Subcutaneous abdominal adipose tissue (tissue), 5 donors: Measurements from ENCODE around the gene ACSF3.

Experiments
- H3K27ac ChIP-seq: one replicate; pipeline ENCODE4 v1.7.0; 2013; ENCODE audit warnings: low read depth, mild to moderate bottlenecking, inconsistent platforms, low read length, moderate library complexity
- H3K27me3 ChIP-seq, 5 donors: one replicate each; pipeline ENCODE4 v1.7.0; 2013; ENCODE audit warnings: low read length in 5 of 5, inconsistent platforms in 1 of 5; ENCODE audit not compliant: control insufficient read depth in 5 of 5, insufficient read depth in 4 of 5
- H3K36me3 ChIP-seq, 5 donors: one replicate each; pipeline ENCODE4 v1.7.0; 2013; ENCODE audit warnings: low read length in 5 of 5; ENCODE audit not compliant: control insufficient read depth in 5 of 5, insufficient read depth in 5 of 5
- H3K4me1 ChIP-seq, 5 donors: one replicate each; pipeline ENCODE4 v1.7.0; 2013; ENCODE audit warnings: low read length in 5 of 5, mild to moderate bottlenecking in 3 of 5, moderate library complexity in 1 of 5; ENCODE audit not compliant: control insufficient read depth in 5 of 5, insufficient read depth in 5 of 5
- H3K4me3 ChIP-seq, 5 donors: one replicate each; pipeline ENCODE4 v1.7.0; 2013; ENCODE audit warnings: low read length in 5 of 5, low read depth in 1 of 5
- H3K9ac ChIP-seq, 5 donors: one replicate each; pipeline ENCODE4 v1.7.0; 2013; ENCODE audit warnings: low read length in 5 of 5, mild to moderate bottlenecking in 4 of 5, moderate library complexity in 3 of 5
- H3K9me3 ChIP-seq, 5 donors: one replicate each; pipeline ENCODE4 v1.7.0; 2013; ENCODE audit warnings: low read length in 5 of 5; ENCODE audit not compliant: control insufficient read depth in 5 of 5
- donor health status: healthy.
- donor health status: healthy.
- donor health status: healthy.
- donor health status: healthy.
- donor health status: healthy.

The ACSF3 gene

GRCh38 chr16:89141884-89142267 lies 48.2 kb downstream of the ACSF3 start:
- H3K36me3 ChIP-seq = peaks cover 0 to 92% (median 69%) of the 10 kb centered on the region in 5 donors
- H3K27me3 ChIP-seq = no peaks in the 10 kb centered on the region
- no peak overlapping the region for H3K27ac ChIP-seq
- H3K4me3 ChIP-seq = no peak overlapping the region
- no peaks in the 10 kb centered on the region for H3K4me1 ChIP-seq
- H3K9me3 ChIP-seq = no peaks in the 10 kb centered on the region
- no peak overlapping the region for H3K9ac ChIP-seq

- H3K27ac ChIP-seq = no peak overlapping the region
Observed at GRCh38 chr16:89142474-89143195, 49.0 kb downstream of the ACSF3 start.

GRCh38 chr16:89143201-89143741 lies 49.6 kb downstream of the ACSF3 start:
- no peaks in the 10 kb centered on the region for H3K27me3 ChIP-seq
- no peak overlapping the region for H3K9ac ChIP-seq
- H3K27ac ChIP-seq = no peak overlapping the region
- no peaks in the 10 kb centered on the region for H3K9me3 ChIP-seq
- no peak overlapping the region for H3K4me3 ChIP-seq
- H3K36me3 ChIP-seq = peaks cover 0 to 84% (median 64%) of the 10 kb centered on the region in 5 donors
- H3K4me1 ChIP-seq = no peaks in the 10 kb centered on the region

More at GRCh38 chr16:89142474-89143195, 49.0 kb downstream of the ACSF3 start:
- no peaks in the 10 kb centered on the region for H3K4me1 ChIP-seq
- H3K27me3 ChIP-seq = no peaks in the 10 kb centered on the region
- peaks cover 0 to 89% (median 69%) of the 10 kb centered on the region in 5 donors for H3K36me3 ChIP-seq
- no peak overlapping the region for H3K9ac ChIP-seq
- no peaks in the 10 kb centered on the region for H3K9me3 ChIP-seq
- H3K4me3 ChIP-seq = no peak overlapping the region

GRCh38 chr16:89143911-89144675 lies 50.4 kb downstream of the ACSF3 start:
- Histone ChIP-seq H3K9me3 (no peaks in the 10 kb centered on the region), H3K9ac (no peak overlapping the region), H3K36me3 (peaks cover 0 to 83% (median 61%) of the 10 kb centered on the region in 5 donors), H3K27ac (no peak overlapping the region), H3K27me3 (no peaks in the 10 kb centered on the region), H3K4me3 (no peak overlapping the region), H3K4me1 (no peaks in the 10 kb centered on the region)

- Histone ChIP-seq H3K36me3 (peaks cover 0 to 86% (median 61%) of the 10 kb centered on the region in 5 donors), H3K27ac (no peak overlapping the region), H3K4me1 (no peaks in the 10 kb centered on the region), H3K9me3 (peaks cover 0 to 5% (median 0%) of the 10 kb centered on the region in 5 donors), H3K4me3 (no peak overlapping the region), H3K9ac (no peak overlapping the region), H3K27me3 (no peaks in the 10 kb centered on the region)
Observed at GRCh38 chr16:89144681-89145080, 51.0 kb downstream of the ACSF3 start.

- no peak overlapping the region for H3K27ac ChIP-seq
- H3K9ac ChIP-seq = no peak overlapping the region
- no peak overlapping the region for H3K4me3 ChIP-seq
- H3K27me3 ChIP-seq = no peaks in the 10 kb centered on the region
- H3K4me1 ChIP-seq = no peaks in the 10 kb centered on the region
- peaks cover 0 to 6% (median 0%) of the 10 kb centered on the region in 5 donors for H3K9me3 ChIP-seq
- H3K36me3 ChIP-seq = peaks cover 0 to 86% (median 61%) of the 10 kb centered on the region in 5 donors
Observed at GRCh38 chr16:89145406-89146161, 51.9 kb downstream of the ACSF3 start.

- Histone ChIP-seq H3K27ac (no peak overlapping the region), H3K4me1 (no peaks in the 10 kb centered on the region), H3K9me3 (peaks cover 0 to 6% (median 0%) of the 10 kb centered on the region in 5 donors), H3K4me3 (no peak overlapping the region), H3K36me3 (peaks cover 3 to 85% (median 60%) of the 10 kb centered on the region in 5 donors), H3K27me3 (no peaks in the 10 kb centered on the region), H3K9ac (no peak overlapping the region)
Observed at GRCh38 chr16:89146211-89147005, 52.8 kb downstream of the ACSF3 start.

- Histone ChIP-seq H3K9me3 (peaks cover 0 to 6% (median 0%) of the 10 kb centered on the region in 5 donors), H3K4me3 (no peak overlapping the region), H3K36me3 (peaks cover 3 to 84% (median 55%) of the 10 kb centered on the region in 5 donors), H3K27ac (no peak overlapping the region), H3K9ac (no peak overlapping the region), H3K4me1 (no peaks in the 10 kb centered on the region), H3K27me3 (no peaks in the 10 kb centered on the region)
Observed at GRCh38 chr16:89147085-89147817, 53.6 kb downstream of the ACSF3 start.

GRCh38 chr16:89149386-89149785 lies 55.7 kb downstream of the ACSF3 start:
- H3K4me3 ChIP-seq = no peak overlapping the region
- peaks cover 3 to 71% (median 47%) of the 10 kb centered on the region in 5 donors for H3K36me3 ChIP-seq
- H3K9ac ChIP-seq = no peak overlapping the region
- no peak overlapping the region for H3K27ac ChIP-seq
- peaks cover 0 to 6% (median 0%) of the 10 kb centered on the region in 5 donors for H3K9me3 ChIP-seq
- H3K4me1 ChIP-seq = peaks cover 0 to 3% (median 1%) of the 10 kb centered on the region in 5 donors
- no peaks in the 10 kb centered on the region for H3K27me3 ChIP-seq
